Glutamatergic neuron (in vitro differentiated cells): ENCODE results near the gene MOCS2. TPM values are rescaled to one million over a fixed set of nuclear protein-coding genes. Genes with fewer than 3 reads are reported as not detected.

Experiments used
- DNase-seq: peaks from one replicate; pipeline ENCODE4 v3.0.0; 2022
- H3K27ac Mint-ChIP-seq: one replicate; pipeline ENCODE4 v1.8.0; 2020; ENCODE audit warnings: mild to moderate bottlenecking, mixed read lengths, inconsistent platforms; ENCODE audit not compliant: unreplicated experiment
- H3K27me3 Mint-ChIP-seq: one replicate; pipeline ENCODE4 v1.8.0; 2020; ENCODE audit warnings: mild to moderate bottlenecking, moderate library complexity, mixed read lengths, inconsistent platforms; ENCODE audit not compliant: unreplicated experiment
- H3K36me3 Mint-ChIP-seq: one replicate; pipeline ENCODE4 v1.8.0; 2020; ENCODE audit warnings: mild to moderate bottlenecking, mixed read lengths, inconsistent platforms; ENCODE audit not compliant: unreplicated experiment
- H3K4me1 Mint-ChIP-seq: one replicate; pipeline ENCODE4 v1.8.0; 2020; ENCODE audit warnings: mild to moderate bottlenecking, low read depth, mixed read lengths, inconsistent platforms; ENCODE audit not compliant: unreplicated experiment
- H3K4me3 Mint-ChIP-seq: one replicate; pipeline ENCODE4 v1.8.0; 2020; ENCODE audit warnings: mild to moderate bottlenecking, mixed read lengths, inconsistent platforms; ENCODE audit not compliant: unreplicated experiment
- H3K9me3 Mint-ChIP-seq: one replicate; pipeline ENCODE4 v1.8.0; 2020; ENCODE audit warnings: mild to moderate bottlenecking, moderate library complexity, mixed read lengths, inconsistent platforms; ENCODE audit not compliant: unreplicated experiment
- total RNA-seq: library from RNA; stranded (reverse); fragmentation: NEBNext Ultra II Directional; extraction: Animal tissue kit (Norgen Biotek cat#: 25700); gene quantifications from one replicate; pipeline ENCODE4 v1.2.1, GENCODE V29; 2021; ENCODE audit not compliant: unreplicated experiment
- TF ChIP-seq, protein P1 (sequence below): fragments of 200-600 bp; sonication (generic); IDR thresholded peaks from one replicate; pipeline ENCODE4 v1.5.0; 2021; ENCODE audit not compliant: partially characterized antibody, unreplicated experiment

The MOCS2 gene
- total RNA-seq, 1 donor from 2014 or later, result 19.2 TPM

DNA sequence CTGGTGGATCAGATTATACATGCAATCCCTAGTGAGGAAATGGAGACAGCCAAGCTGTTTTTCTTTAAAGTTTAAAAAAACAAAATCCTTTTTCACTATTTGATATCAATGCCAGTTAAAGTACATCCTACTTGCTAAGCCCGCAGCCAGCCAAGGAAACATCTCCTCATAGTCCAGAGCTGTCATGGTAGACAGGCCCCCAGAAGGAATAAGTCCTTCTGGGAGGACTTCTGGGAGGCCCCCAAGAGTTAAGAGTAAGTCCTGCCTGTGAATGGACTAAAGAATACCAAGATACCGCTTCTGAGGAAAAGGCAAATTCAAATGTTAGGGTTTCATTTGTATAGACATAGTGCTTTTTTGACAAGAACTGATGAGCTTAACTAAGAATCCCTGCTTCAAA is 38.3 kb downstream of the MOCS2 start:
- TF ChIP-seq, protein P1, sequence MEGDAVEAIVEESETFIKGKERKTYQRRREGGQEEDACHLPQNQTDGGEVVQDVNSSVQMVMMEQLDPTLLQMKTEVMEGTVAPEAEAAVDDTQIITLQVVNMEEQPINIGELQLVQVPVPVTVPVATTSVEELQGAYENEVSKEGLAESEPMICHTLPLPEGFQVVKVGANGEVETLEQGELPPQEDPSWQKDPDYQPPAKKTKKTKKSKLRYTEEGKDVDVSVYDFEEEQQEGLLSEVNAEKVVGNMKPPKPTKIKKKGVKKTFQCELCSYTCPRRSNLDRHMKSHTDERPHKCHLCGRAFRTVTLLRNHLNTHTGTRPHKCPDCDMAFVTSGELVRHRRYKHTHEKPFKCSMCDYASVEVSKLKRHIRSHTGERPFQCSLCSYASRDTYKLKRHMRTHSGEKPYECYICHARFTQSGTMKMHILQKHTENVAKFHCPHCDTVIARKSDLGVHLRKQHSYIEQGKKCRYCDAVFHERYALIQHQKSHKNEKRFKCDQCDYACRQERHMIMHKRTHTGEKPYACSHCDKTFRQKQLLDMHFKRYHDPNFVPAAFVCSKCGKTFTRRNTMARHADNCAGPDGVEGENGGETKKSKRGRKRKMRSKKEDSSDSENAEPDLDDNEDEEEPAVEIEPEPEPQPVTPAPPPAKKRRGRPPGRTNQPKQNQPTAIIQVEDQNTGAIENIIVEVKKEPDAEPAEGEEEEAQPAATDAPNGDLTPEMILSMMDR, result no peak
- no peaks in the 10 kb centered on the region for H3K9me3 Mint-ChIP-seq
- DNase-seq, result no peak
- H3K27me3 Mint-ChIP-seq, result no peaks in the 10 kb centered on the region
- H3K4me1 Mint-ChIP-seq, result no peaks in the 10 kb centered on the region
- no peak overlapping the region for H3K4me3 Mint-ChIP-seq
- no peak overlapping the region for H3K27ac Mint-ChIP-seq
- H3K36me3 Mint-ChIP-seq, result no peaks in the 10 kb centered on the region

DNA sequence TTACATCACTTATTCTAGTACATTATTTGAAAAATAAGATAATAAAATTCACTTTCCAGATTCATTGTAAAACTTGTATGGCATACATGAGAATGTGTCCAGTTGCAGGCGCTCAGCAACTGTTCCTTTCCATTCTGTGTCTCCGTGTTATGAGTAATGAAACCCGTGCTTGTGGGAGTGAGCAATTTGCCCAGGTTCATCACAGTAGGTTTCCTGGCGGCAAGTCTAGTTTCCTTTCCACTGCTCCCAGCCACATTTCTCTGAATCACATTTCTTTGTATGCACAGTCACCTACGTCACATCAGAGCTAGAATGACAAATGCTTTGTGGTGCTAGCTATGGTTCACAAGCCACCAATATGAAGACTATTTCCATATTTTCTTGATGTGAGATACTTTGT is 39.9 kb downstream of the MOCS2 start:
- Mint-ChIP-seq H3K27me3 (no peaks in the 10 kb centered on the region), H3K36me3 (no peaks in the 10 kb centered on the region), H3K27ac (no peak overlapping the region), H3K9me3 (no peaks in the 10 kb centered on the region), H3K4me3 (no peak overlapping the region), H3K4me1 (no peaks in the 10 kb centered on the region)
- DNase-seq, result no peak
- TF ChIP-seq, protein P1, result no peak

DNA sequence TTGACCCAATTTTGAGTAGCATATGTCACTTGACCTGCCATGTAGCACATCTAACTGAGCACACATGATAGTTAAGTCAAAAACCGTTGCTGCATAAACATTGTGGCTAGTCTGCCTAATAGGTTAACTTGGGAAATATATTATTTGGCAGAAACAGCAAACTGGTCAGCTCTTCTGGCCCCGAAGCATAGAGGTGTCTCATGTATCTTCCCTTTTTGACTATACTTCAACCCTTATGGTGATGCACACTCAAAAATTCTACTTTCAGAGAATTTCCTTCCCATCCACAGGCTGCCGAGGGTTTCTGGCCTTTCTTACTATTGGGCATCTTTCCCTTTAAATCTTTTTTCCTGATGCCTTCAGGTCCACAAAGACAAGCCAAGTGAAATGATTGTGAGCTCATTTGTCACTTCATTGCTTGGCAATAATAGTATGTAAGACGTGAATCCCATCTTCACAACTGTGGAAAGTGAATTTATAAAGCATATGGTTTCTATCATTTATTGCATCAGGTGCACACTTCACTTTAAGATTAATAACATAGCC is 41.2 kb downstream of the MOCS2 start:
- Mint-ChIP-seq H3K4me3 (no peak overlapping the region), H3K27ac (no peak overlapping the region), H3K27me3 (no peaks in the 10 kb centered on the region), H3K9me3 (no peaks in the 10 kb centered on the region), H3K36me3 (no peaks in the 10 kb centered on the region), H3K4me1 (no peaks in the 10 kb centered on the region)
- DNase-seq, result no peak
- TF ChIP-seq, protein P1, result no peak

DNA sequence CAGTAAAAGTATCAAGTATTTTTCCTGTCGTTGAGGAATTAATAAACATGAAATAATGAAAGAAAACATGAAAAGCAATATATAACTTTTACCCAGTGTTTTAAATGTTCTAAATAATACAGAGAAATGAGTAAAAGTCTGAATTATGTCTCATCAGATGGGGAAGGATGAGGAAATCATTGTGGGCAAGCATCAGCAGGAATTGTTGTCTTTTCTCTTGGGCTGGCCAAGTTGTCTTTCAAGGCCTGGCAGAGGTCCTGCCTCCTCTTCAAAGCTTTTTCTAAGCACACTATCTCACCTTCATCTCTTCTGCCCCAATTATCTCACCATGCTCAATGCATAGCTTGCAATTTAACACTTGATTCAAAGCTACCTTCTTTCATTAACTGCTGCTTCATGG is 41.9 kb downstream of the MOCS2 start:
- Mint-ChIP-seq H3K27ac (no peak overlapping the region), H3K9me3 (no peaks in the 10 kb centered on the region), H3K36me3 (no peaks in the 10 kb centered on the region), H3K4me3 (no peak overlapping the region), H3K4me1 (no peaks in the 10 kb centered on the region), H3K27me3 (no peaks in the 10 kb centered on the region)
- no peak for DNase-seq
- TF ChIP-seq, protein P1, result no peak

DNA sequence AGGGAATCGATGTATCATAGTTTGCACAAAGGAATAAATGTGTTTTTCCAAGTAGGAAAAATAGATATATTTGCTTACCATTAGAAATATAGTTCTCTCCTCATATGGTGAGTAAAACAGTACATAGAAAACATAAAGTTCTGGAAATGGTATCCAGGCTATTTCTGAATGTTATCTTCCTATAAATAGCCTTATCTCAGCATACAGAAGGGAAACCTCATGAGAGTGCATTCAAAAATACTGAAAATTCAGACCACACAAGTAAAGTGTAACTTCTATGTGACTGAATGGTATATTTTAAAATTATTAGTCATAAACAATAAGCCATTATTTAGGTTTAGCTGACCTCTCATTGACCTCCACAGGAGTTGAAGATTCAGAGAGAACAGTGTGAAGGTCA is 43.5 kb downstream of the MOCS2 start:
- no peaks in the 10 kb centered on the region for H3K4me1 Mint-ChIP-seq
- no peak for DNase-seq
- H3K27me3 Mint-ChIP-seq, result no peaks in the 10 kb centered on the region
- no peaks in the 10 kb centered on the region for H3K36me3 Mint-ChIP-seq
- H3K4me3 Mint-ChIP-seq, result no peak overlapping the region
- TF ChIP-seq, protein P1, result no peak
- H3K9me3 Mint-ChIP-seq, result no peaks in the 10 kb centered on the region
- H3K27ac Mint-ChIP-seq, result no peak overlapping the region
